HG03159 (cell line): ENCODE data around the gene PCGF1.

Experiments
- ATAC-seq: cut with Tn5 transposase; IDR thresholded peaks from one replicate; pipeline ENCODE4 v1.9.1; 2021; ENCODE audit warnings: mild to moderate bottlenecking, moderate library complexity; ENCODE audit not compliant: unreplicated experiment

The PCGF1 gene

GRCh38 chr2:74515981-74516633 lies 8.6 kb upstream of the PCGF1 start:
- ATAC-seq: no peak

DNA sequence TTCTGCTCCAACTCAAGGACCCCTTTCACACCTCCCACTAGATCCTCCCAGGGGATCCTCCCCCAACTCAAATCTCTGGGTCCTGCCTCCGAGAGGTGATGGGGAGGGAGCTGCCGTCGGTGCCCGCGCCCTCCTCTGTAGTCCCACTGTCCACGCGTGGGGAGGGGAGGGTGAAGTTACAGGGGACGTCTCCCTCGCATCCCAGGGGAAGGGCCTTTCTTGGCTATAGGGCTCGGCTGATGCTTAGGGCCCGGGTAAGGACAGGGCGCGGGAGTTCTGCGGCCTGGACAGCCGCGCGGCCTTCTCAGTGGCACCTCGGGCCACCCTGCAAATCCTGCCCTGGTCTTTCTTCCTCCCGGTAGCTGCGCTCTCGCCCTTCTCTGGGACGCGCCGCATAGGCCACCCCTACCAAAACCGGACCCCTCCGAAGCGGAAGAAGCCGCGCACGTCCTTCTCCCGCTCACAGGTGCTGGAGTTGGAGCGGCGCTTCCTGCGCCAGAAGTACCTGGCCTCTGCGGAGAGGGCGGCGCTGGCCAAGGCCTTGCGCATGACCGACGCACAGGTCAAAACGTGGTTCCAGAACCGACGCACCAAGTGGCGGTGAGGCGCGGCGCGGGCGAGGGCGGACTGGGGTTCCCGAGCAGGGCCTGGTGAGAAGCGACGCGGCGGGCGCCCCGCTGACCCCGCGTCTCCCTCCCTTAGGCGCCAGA lies 7.9 kb upstream of the PCGF1 start:
- no peak for ATAC-seq

- ATAC-seq: no peak
Observed at GRCh38 chr2:74514368-74515270, 7.1 kb upstream of the PCGF1 start, which contains the start of gene TLX2. TLX2 (plus strand) TSS chr2:74514450; CDS start chr2:74514807, 357 bp downstream.

GRCh38 chr2:74513605-74514367 lies 6.3 kb upstream of the PCGF1 start:
- ATAC-seq: no peak

DNA sequence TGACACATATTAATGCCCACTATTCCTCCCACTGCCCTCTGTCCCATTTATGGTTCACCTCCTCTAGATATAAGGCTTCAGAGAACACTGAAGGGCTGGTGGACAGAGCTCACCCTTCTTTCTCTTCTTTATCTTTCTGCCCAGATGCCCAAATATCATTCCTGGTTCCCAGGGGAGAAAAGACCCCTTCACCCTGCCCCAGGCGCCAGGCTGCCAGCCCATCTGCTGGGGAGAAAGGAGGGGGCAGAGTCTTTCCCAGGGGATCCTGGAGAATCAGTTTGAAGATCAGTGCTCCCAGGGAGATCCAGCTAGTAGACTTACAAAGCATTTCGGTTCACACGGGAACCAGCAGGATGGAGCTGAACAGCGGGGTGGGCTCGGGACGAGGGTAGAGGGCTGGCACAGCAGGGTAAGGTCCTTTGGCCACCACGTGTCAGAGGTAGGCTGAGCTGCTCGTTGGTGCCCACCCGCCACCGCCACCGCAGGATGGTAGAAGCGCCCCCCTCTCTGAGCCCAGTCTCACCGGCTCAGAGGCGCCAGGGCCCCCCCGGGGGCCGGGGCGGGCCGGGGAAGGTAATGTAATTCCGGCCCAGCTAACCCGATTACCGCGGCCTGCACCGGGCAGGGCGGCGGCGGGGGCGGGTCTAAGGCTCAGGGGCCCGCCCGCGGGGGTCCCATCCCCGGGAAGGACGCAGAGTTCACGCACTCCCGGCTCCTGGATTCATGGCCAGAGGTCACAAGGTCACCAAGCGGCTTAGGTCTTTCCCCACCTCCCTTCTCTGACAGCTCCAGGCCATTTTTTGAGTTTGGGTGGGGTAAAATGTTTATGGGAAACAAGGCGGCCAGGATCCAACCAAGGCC lies 5.5 kb upstream of the PCGF1 start:
- no peak for ATAC-seq

- ATAC-seq: no peak
Observed at GRCh38 chr2:74511104-74511989, 3.9 kb upstream of the PCGF1 start.

DNA sequence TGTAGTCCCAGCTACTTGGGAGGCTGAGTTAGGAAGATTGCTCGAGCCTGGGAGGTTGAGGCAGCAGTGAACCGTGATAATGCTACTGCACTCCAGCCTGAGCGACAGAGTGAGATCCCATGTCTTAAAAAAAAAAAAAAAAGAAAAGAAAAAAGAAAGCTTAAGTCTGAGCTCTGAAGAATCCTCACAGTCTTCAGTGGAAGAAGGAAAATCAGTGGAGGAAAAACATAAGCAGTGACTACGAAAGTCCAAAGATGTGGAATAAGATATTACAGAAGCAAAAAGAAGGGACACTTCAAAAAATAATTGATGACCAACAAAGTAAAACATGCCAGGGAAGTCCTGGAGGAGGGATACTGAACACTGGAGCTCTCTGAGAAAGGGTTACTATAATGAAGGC lies 2.8 kb upstream of the PCGF1 start:
- no peak for ATAC-seq

DNA sequence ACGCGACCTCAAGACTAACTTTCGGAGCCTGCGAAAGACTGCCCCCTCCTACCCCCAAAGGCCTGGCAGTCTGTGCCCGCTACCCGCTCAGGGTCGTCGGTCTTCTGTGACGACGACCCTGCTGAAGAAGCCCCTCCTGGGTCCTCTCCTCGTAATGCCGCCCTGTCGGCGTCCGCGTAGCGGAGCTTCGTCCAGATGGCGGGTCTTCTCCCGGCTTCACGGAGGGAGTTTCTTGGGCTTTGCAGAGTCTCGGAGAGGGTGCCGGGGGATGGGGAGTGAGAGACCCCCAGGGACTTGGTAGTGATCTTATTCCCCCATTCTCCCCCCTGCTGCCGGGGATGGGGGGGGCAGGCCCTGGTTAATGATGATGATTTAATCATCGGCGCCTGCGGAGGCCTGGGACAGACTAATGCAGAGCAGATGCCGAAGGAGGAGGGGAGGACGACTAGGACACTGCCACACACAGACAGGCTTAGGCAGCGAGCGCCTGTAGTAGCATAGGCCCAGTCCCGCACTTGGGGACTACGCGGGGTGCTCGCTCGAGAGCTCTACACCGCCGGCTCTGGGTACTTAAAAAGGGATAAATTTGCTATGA lies 528 bp upstream of the PCGF1 start:
- ATAC-seq: peak; percentile 5

DNA sequence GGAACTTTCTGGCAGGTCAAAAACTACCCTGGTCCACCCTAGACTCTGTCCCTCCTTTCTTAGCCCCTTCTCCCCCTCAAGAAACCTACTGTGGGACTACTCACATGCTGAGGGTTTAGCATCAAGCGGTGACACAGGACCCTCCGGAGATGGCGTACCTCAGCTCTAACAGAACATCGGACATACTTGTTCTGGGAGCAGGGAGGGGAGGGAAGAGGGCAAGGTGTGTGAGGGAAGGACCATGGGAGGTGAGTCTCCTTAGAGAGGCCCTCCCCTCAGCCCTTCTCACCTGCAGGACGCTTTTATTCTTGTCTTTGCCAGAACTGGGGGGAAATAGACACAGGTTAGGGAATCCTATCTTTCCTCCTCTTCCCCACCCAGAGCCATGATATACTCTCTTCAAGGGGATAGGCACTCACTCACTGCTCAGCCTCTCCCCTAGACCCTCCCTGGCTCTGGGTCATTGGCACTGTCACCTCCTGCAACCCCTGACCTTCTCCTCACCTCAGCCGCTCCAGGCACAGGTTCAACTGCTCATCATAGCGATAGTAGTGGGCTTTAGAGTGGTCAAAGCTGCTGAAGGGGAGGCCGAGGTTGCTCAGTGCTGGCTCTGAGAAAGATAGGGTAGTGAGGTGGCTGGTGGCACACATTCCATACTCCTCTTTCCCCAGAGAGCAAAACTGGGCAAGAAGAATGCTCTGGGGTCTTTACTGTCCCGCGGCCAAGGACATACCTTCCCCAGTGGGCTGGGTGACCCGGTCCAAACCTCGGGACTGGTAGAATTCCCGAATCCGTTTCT lies 1.8 kb downstream of the PCGF1 start:
- no peak for ATAC-seq

- ATAC-seq: no peak
Observed at GRCh38 chr2:74504591-74504990, 2.9 kb downstream of the PCGF1 start.

DNA sequence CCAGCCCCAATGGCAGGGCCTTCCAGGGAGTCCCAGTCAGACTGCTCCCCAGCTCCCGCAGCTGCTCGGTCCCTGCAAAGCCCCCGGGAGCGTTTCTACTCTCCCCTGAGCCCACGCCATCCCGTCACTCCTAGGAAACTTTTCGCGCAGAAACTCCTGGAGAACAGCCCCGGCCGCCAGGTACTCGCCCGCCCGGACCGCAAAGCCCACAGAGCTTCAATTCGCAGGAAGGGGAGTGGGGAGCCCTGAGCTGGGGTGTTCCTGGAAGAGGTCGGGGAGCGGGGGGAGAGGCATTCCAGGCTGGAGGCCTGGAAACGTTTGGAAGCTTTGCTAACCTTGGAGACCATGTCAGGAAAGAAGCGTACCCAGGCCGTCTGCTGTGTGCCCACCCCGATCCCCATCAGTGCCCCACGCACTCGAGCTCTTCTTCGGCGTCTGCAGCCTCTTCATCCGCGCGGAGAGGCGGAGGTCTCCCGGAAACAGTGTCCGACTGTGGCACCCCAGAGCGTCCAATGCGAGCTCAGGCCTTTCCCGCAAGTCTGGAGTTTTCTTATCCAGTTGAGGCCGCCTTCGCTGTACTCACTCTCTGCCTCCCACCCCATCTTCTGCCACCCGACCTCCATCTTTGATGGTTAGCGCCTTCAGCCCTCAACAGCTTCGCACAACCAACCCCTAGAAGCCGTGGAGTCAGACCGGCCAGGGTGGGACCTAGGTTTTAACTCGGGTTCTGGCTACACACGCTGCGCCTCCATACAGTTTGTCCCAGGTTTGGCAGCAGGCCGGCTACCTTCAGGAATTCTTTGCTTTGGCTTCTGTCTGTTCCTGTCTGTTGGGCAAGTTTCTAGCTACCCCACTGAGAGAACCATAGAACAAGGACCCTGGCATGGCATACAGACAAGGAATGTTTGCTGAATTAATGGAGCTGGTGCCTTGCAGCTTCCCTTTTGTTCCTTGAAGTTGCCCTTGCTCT lies 3.7 kb downstream of the PCGF1 start:
- ATAC-seq: no peak

GRCh38 chr2:74502720-74503505 lies 4.6 kb downstream of the PCGF1 start:
- ATAC-seq: peak; percentile 34

GRCh38 chr2:74502147-74502719 lies 5.3 kb downstream of the PCGF1 start:
- no peak for ATAC-seq

DNA sequence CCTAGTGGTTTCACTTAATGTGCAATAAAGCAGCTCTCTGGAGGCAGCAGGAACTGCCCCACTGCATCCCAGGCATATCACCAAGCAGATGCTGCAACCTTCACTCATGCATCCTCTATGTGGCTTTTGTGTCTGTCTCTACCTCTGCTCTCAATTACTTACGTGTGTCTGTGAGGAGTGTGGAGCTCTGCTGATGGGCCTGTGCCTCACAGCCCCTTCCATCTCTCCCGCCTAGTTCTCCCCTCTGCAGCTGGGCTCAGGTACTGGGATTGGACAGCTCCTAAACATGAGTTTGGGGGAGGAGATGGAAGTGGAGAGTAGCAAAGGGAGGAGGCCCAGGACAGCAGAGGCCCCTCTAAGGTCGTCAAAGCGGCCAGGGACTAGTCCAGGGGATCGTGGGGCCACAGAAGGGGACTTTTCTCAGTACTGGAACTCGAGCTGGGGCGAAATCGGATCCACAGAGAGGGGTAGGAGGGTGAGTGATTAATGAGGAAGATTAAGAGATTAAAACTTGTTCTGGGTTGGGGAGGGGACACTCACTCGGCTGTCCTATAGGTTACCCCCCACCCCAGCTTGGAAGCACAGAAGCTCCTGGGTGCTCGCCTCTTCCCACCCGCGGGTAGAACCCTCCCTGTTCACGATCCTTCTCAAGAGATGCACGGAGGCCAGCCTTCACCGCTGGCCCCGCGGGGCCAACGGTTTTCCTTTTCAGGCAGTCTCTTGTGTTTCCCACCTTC lies 6.0 kb downstream of the PCGF1 start:
- no peak for ATAC-seq

- ATAC-seq: no peak
Observed at GRCh38 chr2:74500578-74500946, 6.9 kb downstream of the PCGF1 start.
